GM12865 (cell line): ENCODE data around the gene CD248.

Experiments used
- DNase-seq: peaks from one replicate; pipeline ENCODE4 v3.0.0; 2010; ENCODE audit warnings: low read depth
- H3K4me3 ChIP-seq: 2 replicates; pipeline ENCODE4 v1.5.1; 2011; ENCODE audit warnings: mild to moderate bottlenecking, low read depth, low read length, control low read depth
- TF ChIP-seq, protein P1 (sequence below): IDR thresholded peaks from 2 replicates; pipeline ENCODE4 v1.5.1; 2011; ENCODE audit warnings: low read length, control low read depth, low read depth, inconsistent platforms; ENCODE audit not compliant: insufficient read depth; ENCODE audit errors: missing control alignments

Gene CD248

DNA sequence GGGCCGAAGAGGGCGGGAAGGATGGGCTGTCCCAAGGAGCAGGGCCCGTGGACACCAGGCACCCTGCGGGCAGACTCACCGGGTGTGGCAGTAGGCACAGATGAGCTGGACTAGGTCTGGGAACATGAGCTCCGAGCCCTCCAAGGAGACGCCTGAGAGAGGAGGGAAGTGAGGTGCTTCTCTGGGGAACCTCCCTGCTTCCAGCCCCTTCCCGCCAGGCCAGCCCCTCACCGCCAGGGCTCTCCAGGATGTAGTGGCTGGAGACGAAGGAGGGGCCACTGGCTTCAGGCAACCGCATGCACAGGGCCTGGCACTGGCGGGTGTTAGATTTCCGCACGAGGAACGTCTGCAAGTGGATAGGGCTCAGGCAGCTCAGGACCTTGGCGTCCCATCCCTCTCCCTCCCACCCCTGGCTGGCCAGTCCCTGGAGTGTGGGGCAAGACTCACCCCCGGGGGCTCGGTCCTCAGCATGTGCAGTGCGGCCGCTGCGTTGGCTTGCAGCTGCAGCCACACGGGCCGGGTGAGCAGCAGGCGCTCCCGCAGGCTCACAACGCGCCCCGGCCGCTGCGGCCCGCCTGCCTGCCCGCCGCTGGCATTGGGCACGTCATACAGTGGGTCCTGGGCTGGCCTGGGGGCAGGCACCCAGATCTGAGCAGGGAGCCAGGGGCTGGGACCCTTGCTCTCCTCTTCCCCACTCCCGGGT lies 18.8 kb upstream of the CD248 start:
- TF ChIP-seq, protein P1, sequence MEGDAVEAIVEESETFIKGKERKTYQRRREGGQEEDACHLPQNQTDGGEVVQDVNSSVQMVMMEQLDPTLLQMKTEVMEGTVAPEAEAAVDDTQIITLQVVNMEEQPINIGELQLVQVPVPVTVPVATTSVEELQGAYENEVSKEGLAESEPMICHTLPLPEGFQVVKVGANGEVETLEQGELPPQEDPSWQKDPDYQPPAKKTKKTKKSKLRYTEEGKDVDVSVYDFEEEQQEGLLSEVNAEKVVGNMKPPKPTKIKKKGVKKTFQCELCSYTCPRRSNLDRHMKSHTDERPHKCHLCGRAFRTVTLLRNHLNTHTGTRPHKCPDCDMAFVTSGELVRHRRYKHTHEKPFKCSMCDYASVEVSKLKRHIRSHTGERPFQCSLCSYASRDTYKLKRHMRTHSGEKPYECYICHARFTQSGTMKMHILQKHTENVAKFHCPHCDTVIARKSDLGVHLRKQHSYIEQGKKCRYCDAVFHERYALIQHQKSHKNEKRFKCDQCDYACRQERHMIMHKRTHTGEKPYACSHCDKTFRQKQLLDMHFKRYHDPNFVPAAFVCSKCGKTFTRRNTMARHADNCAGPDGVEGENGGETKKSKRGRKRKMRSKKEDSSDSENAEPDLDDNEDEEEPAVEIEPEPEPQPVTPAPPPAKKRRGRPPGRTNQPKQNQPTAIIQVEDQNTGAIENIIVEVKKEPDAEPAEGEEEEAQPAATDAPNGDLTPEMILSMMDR = no peak
- no peak overlapping the region for H3K4me3 ChIP-seq

DNA sequence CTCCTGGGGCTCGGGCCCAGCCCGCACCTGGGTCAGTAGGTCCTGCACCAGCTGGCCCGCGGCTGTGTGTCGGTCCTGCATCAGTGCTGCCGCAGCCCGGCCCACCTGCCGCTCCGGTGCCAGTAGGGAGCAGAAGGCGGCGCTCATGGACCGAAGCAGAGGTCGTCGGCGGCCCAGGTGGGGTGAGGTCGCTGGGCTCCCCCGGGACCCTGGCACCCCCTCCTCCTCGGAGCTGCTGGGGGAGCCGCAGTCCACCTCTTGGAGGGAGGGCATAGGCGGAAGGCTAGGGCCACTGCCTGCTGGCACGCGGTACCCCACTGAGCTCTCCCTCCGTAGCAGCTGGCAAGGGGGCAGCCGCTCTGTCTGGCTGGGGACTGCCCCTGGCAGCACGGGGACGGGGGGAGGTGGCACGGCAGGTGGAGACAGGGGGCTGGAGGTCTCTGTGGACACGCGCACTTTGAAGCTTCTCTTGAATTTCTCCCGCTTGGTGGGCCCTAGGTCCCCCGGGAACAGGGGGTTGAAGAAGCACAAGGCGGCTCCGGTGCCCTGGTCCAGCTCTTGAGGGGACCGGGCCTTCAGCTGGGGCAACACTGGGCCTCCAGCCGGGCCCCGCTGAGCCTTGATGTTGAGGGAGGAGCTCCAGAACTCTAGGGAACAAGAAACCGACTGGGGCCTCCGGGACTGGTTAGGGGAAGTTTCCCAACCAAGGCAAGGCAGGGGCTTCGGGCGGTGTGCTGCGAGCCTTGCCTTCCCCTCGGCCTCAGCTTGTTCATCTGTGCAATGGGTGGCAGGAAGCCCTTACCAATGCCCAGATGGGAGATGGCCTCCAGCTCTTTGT lies 18.0 kb upstream of the CD248 start:
- DNase-seq = no peak
- TF ChIP-seq, protein P1 = no peak
- no peak overlapping the region for H3K4me3 ChIP-seq

More for the DNA sequence above, 18.8 kb upstream of the CD248 start:
- DNase-seq = no peak

DNA sequence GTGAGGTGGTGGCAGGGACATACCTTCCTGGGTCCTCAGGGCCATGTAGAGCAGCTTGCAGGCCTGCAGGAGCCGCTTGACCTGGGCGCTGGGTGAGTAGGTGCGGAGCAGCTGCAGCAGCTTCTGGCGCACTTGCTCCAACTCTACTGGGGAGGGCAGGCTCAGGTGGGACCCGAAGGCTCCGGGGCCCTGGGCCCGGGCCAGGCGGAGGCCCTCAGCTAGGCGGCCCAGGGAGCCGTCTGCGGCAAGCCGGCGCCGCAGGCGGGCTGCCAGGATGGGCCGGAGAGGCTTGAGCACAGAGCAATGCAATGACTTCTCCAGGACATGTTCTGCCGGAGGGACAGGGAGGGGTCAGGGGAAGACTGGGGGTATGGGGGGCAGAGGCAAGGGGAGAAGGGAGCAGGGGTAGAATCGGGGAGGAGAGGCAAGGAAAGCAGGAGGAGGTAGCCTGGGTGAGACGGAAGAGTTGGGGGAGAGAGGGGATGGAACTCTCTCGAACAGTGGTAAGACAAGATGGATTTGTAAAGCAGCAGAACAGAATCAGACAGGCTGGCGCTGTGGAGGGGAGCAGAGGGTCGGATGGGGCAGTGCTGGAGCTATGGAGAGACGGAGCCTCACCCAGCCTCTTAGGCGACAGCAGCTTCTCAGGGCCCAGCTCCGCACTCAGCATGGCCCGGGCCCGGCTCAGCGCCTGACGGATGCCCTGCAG lies 17.2 kb upstream of the CD248 start:
- DNase-seq = no peak
- TF ChIP-seq, protein P1 = no peak
- no peak overlapping the region for H3K4me3 ChIP-seq

DNA sequence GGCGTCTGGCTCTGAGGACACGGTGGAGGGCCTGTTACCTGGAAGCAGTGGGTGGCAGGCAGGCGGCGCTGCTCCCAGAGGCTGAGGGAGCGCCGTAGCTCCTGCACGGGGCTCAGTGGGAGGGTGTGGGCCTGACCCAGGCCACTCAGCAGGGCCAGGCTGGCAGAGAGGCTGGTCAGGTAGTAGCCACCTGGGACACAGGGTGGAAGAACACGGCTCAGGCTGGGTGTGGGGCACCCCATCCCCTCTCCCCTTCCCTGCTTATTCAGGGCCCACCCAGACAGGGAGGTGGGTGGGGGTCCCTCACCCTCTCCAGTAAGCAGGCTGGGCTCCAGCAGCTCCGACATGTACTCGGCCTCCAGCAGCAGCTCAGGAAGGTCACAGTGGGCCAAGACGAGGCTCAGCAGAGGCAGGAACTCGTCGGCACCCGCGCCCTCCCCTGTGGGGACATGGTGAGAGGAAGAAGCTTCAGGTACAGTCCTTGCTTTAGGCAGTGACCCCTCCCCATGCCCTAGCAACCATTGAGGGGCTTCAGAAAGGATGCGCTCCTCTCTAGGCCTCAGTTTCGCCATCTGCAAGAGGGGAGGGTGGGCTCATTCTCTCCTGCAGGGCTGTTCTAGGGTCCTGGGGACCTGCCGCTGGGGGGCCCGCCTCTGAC lies 16.5 kb upstream of the CD248 start:
- no peak for DNase-seq
- no peak overlapping the region for H3K4me3 ChIP-seq
- TF ChIP-seq, protein P1 = no peak

DNA sequence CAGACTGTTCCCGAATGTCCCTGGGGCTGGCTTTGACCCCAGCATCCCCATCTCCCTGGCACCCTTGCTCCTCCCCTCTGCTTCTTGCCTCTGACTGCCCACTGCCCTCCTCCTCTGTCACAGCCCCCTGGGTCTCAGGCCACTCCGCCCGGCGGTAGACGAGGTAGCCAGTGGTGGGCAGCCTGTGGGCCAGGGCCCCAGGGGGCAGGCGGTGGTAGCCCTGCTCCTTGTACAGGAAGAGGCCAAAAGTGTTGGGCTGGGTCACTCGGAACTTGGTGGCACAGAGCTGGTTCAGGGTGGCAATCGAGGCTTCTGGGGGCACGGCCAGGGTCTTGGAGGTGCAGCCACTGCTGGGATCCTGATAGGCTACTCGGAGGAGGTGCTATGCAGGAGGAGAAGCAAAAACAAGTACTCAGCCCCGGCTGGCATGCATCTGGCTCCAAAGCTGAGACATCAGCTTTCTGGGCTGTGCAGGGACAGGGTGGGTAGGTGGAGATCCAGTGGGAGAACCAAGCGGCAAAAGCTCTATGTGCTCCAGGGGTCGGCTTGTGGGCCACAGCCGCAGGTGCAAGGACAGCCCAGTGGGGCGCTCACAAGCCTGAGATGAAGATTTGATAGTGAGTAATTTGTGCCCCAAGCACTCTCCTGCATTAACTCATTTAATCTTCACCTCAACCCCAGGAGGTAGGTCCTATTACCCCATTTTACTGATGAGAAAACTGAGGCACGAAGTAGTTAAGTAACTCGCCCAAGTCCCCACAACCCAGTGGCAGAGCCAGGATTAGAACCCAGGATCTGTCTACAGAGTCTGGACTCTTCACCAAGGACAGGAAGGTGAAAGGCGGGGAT lies 15.8 kb upstream of the CD248 start:
- no peak for DNase-seq
- H3K4me3 ChIP-seq = no peak overlapping the region
- TF ChIP-seq, protein P1 = no peak
